ENCODE measurements around the gene KRTAP13-4. TPM values are rescaled to one million over a fixed set of nuclear protein-coding genes. Genes with fewer than 3 reads are reported as not detected.

The KRTAP13-4 gene
- total RNA-seq, 1 donor from 2014 or later: not detected

DNA sequence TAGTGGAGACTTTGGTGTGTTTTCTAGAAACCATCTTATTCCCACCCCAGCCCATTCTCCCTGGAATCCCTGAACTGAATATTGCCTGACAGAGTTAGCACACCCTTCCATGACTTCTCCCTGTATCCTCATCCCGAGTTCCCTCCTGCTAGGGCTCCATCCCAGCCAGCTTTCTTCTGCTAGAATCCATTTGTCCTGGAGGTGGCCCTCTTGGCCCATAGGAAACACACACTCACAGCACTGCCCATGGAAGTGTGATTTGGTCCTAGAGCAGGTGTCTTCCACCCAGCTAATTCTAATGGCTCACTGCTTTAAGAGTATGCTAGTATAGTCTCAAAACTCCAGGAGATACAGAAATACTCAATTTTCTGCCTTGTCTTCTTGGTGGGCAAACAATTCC lies 14.2 kb downstream of the KRTAP13-4 start:
- no peak for DNase-seq (ENCODE audit: low spot score)
- H3K9me3 Mint-ChIP-seq: no peaks in the 10 kb centered on the region
- no peaks in the 10 kb centered on the region for H3K27me3 Mint-ChIP-seq (ENCODE audit: low read depth)

DNA sequence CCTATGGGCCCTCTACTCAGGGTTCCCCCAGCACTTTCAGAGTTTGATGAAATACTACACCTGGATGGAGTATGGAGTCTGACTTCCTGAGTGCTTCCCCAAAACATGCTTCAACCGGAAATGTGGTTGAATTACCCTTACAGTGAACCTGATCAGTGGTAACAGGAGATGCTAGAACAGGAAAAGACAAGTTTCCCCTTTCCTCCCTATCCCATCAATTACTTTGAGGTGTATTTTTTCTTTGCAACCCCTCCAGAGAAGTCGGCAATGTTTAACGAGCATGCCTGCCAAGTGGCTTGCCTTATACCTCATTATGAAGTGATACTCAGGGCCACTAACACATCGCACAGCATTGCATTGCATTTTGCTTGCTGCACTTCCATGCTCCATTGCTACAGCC lies 17.0 kb downstream of the KRTAP13-4 start:
- H3K4me3 Mint-ChIP-seq (ENCODE audit: low read depth): no peak overlapping the region
- no peak overlapping the region for H3K27ac Mint-ChIP-seq
- peaks cover 2% of the 10 kb centered on the region for H3K27me3 Mint-ChIP-seq (ENCODE audit: low read depth)
- H3K36me3 Mint-ChIP-seq (ENCODE audit: low read depth): no peaks in the 10 kb centered on the region
- no peak for DNase-seq (ENCODE audit: low spot score)
- intact Hi-C loops (cut with micrococcal nuclease): no loop called here
- H3K4me1 Mint-ChIP-seq (ENCODE audit: low read depth): peaks cover 3% of the 10 kb centered on the region
- H3K9me3 Mint-ChIP-seq: no peaks in the 10 kb centered on the region

More for the DNA sequence above, 14.2 kb downstream of the KRTAP13-4 start:
- Mint-ChIP-seq H3K4me3 (ENCODE audit: low read depth) (no peak overlapping the region), H3K4me1 (ENCODE audit: low read depth) (peaks cover 3% of the 10 kb centered on the region), H3K36me3 (ENCODE audit: low read depth) (no peaks in the 10 kb centered on the region), H3K27ac (no peak overlapping the region)
- intact Hi-C loops (cut with micrococcal nuclease): no loop called here

DNA sequence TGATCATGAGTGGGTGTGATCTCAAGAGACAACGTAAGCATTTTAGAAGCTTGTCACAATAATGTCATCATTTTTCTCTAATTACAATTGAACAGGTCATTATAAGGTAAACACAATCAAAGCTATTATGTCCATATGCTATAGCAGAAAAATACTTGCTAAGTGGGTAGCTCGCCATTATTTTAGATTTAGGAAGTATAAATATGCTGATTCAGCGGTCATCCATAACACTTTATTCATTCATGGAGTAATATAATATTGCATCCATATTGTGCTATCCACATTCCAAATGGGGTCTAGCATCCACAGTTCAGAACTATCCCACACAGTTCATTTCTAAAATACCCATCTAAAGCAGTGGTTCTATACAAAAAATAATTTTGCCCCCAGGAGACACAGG lies 18.5 kb downstream of the KRTAP13-4 start:
- intact Hi-C loops (cut with micrococcal nuclease): no loop called here
- H3K27me3 Mint-ChIP-seq (ENCODE audit: low read depth): peaks cover 2% of the 10 kb centered on the region

DNA sequence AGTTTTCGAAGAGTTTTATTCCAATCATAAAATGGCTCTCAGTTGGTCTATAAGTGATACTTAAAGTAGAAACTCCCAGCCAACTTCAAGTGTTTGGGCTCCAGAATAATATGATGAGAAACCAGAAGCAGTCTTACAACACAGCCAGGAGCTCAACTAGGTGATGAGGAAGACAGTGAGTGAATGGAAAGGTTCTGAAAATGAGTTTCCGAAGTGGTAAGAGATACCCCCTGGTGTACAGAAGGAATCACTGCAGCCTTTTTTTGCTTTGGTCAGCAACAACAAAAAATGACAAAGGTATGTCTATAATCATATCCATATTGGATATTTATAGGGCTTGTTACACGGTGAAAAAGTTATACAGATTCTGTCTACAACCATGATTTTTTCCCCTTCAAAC lies 33.7 kb downstream of the KRTAP13-4 start:
- Mint-ChIP-seq H3K27me3 (ENCODE audit: low read depth) (peaks cover 2% of the 10 kb centered on the region), H3K9me3 (no peaks in the 10 kb centered on the region), H3K36me3 (ENCODE audit: low read depth) (no peaks in the 10 kb centered on the region), H3K4me1 (ENCODE audit: low read depth) (no peaks in the 10 kb centered on the region), H3K27ac (no peak overlapping the region), H3K4me3 (ENCODE audit: low read depth) (no peak overlapping the region)
- DNase-seq (ENCODE audit: low spot score): no peak
- intact Hi-C loops (cut with micrococcal nuclease): no loop called here

More for the DNA sequence above, 18.5 kb downstream of the KRTAP13-4 start:
- H3K9me3 Mint-ChIP-seq: no peaks in the 10 kb centered on the region
- H3K36me3 Mint-ChIP-seq (ENCODE audit: low read depth): no peaks in the 10 kb centered on the region
- H3K4me1 Mint-ChIP-seq (ENCODE audit: low read depth): peaks cover 3% of the 10 kb centered on the region
- H3K4me3 Mint-ChIP-seq (ENCODE audit: low read depth): no peak overlapping the region
- H3K27ac Mint-ChIP-seq: no peak overlapping the region
- DNase-seq (ENCODE audit: low spot score): no peak

DNA sequence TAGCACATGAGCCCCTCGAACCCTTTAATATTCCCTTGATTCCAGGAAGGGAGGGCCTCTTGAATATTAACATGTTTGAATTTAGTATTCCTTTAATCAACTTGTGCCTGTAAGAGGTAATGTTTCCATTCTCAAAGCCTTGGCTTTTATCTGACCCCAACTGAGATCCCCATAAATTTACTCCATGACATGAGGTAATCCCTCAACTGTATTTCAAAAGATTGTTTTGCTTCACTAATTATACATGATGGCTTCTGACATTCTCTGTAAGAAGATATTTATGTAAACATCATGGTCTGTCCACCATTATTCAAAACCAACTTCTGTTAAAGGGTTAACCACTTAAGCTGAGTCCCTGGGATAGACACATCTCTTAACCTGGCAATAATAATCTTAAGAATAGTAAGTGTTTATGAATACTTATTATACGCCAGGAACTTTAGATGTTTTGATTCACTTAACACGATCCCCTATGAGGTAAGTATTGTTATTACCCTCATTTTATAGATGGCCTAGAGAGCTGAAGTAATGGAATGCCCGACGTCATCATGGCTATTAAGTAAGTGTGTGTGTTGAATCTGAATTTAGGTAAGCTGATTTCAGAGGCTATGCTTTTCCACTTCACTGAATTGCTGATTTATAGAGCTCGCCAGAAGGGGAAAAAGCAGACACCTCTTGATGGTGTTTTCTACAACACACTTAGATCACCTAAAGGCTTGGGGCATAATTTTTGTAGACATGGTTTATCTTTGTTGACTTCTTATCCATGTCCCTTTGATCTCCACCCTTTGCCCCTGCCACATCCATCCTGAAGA lies 39.1 kb downstream of the KRTAP13-4 start:
- intact Hi-C loops (cut with micrococcal nuclease): no loop called here
- Mint-ChIP-seq H3K27me3 (ENCODE audit: low read depth) (peaks cover 2% of the 10 kb centered on the region), H3K27ac (no peak overlapping the region), H3K4me1 (ENCODE audit: low read depth) (no peaks in the 10 kb centered on the region), H3K4me3 (ENCODE audit: low read depth) (no peak overlapping the region), H3K36me3 (ENCODE audit: low read depth) (no peaks in the 10 kb centered on the region), H3K9me3 (no peaks in the 10 kb centered on the region)
- DNase-seq (ENCODE audit: low spot score): no peak

DNA sequence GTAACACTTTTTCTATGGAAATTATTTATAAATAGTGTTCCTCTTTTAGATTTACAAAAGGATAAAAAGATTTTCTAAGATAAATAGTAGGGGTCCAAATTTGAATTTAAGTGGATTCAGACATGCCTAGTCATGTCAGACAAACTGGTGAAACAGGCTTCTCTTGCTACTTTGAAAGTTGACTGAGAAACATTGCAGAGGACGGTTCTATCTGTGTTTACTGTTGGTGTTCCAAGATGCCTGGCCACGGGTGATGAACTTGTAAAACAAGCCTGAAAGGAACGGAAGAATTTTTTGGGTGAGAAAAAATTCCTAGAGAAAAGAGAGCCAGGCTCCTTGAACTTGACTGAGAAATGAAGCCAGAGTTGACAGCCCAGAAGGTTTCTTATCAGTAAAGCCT lies 48.0 kb downstream of the KRTAP13-4 start:
- H3K27ac Mint-ChIP-seq: no peak overlapping the region
- H3K27me3 Mint-ChIP-seq (ENCODE audit: low read depth): no peaks in the 10 kb centered on the region
- DNase-seq (ENCODE audit: low spot score): no peak
- H3K4me3 Mint-ChIP-seq (ENCODE audit: low read depth): no peak overlapping the region
- intact Hi-C loops (cut with micrococcal nuclease): no loop called here
- no peaks in the 10 kb centered on the region for H3K36me3 Mint-ChIP-seq (ENCODE audit: low read depth)
- H3K9me3 Mint-ChIP-seq: no peaks in the 10 kb centered on the region
- no peaks in the 10 kb centered on the region for H3K4me1 Mint-ChIP-seq (ENCODE audit: low read depth)

DNA sequence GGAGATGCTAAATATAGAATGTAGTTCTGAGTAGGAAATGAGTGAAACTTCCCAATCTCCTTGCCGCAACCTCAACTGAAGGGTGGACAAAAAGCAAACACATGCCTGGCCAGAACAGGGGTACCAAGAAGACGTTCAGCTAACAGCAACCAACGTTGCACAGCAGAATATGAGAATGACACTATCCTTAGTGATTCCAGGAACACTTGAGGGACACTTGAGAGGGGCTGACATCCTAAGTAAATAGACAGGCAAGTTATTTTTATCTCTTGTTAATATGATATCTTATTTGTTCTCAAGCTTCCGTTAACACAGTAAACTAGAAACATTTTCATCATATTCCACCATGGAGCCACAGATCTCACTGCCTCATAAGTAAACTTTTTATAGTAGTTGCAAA lies 49.2 kb downstream of the KRTAP13-4 start:
- Mint-ChIP-seq H3K36me3 (ENCODE audit: low read depth) (no peaks in the 10 kb centered on the region), H3K4me1 (ENCODE audit: low read depth) (no peaks in the 10 kb centered on the region), H3K4me3 (ENCODE audit: low read depth) (no peak overlapping the region), H3K27ac (no peak overlapping the region), H3K27me3 (ENCODE audit: low read depth) (no peaks in the 10 kb centered on the region), H3K9me3 (no peaks in the 10 kb centered on the region)
- intact Hi-C loops (cut with micrococcal nuclease): no loop called here
- DNase-seq (ENCODE audit: low spot score): no peak

DNA sequence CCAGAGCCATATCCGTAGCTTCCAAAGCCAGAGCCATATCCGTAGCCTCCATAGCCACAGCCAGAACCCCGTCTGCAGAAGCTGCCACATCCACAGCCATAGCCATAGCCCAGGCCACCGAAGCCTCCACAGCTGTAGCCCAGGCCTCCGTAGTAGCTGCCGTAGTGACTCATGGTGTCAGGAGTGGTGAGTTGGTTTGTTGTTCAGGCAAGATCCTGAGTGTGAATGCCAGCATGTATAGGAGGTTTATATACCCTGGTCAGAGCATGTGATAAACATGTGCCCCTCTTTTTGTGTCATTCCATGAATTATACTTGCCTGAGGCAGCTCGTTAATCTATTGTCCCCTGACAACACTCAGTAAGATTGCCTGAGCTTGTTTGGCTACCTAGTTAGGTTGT lies 50.1 kb downstream of the KRTAP13-4 start, which contains the start of gene KRTAP19-1:
Gene KRTAP19-1, minus strand, starts transcription at position 223 of the 400 bp plus-strand sequence. Its CDS starts 50 bp downstream, at position 173.
- H3K4me3 Mint-ChIP-seq (ENCODE audit: low read depth): no peak within 1 kb of the TSS
- H3K9me3 Mint-ChIP-seq: peaks cover 3% of the 10 kb centered on the region
- no peaks in the 10 kb centered on the region for H3K4me1 Mint-ChIP-seq (ENCODE audit: low read depth)
- intact Hi-C loops (cut with micrococcal nuclease): no loop called here
- no peaks in the 10 kb centered on the region for H3K36me3 Mint-ChIP-seq (ENCODE audit: low read depth)
- no peak within 1 kb of the TSS for H3K27ac Mint-ChIP-seq
- H3K27me3 Mint-ChIP-seq (ENCODE audit: low read depth): no peaks in the 10 kb centered on the region
- DNase-seq (ENCODE audit: low spot score): no peak

Other genes with a start within 250 kb of the KRTAP13-4 start
- not detected in 2 replicates for gene CLDN8, start 214.1 kb upstream of the KRTAP13-4 start, total RNA-seq
- not detected in 2 replicates for gene KRTAP24-1, start 147.3 kb upstream of the KRTAP13-4 start, total RNA-seq
- not detected in 2 replicates for gene KRTAP25-1, start 140.7 kb upstream of the KRTAP13-4 start, total RNA-seq
- gene KRTAP26-1, start 109.9 kb upstream of the KRTAP13-4 start, total RNA-seq: not detected in 2 replicates
- not detected in 2 replicates for gene KRTAP27-1, start 92.5 kb upstream of the KRTAP13-4 start, total RNA-seq
- gene KRTAP23-1, start 81.6 kb upstream of the KRTAP13-4 start, total RNA-seq: not detected in 2 replicates
- not detected in 2 replicates for gene KRTAP13-2, start 57.9 kb upstream of the KRTAP13-4 start, total RNA-seq
- gene KRTAP13-1, start 34.2 kb upstream of the KRTAP13-4 start, total RNA-seq: not detected in 2 replicates
- gene KRTAP13-3, start 4.3 kb upstream of the KRTAP13-4 start, total RNA-seq: not detected in 2 replicates
- gene KRTAP15-1, start 10.1 kb downstream of the KRTAP13-4 start, total RNA-seq: not detected in 2 replicates
- gene KRTAP19-1, start 50.1 kb downstream of the KRTAP13-4 start, total RNA-seq: not detected in 2 replicates
- not detected in 2 replicates for gene KRTAP19-2, start 57.2 kb downstream of the KRTAP13-4 start, total RNA-seq
- not detected in 2 replicates for gene KRTAP19-3, start 61.8 kb downstream of the KRTAP13-4 start, total RNA-seq
- not detected in 2 replicates for gene KRTAP19-4, start 66.9 kb downstream of the KRTAP13-4 start, total RNA-seq
- not detected in 2 replicates for gene KRTAP19-5, start 71.9 kb downstream of the KRTAP13-4 start, total RNA-seq
- gene KRTAP19-6, start 111.6 kb downstream of the KRTAP13-4 start, total RNA-seq: not detected in 2 replicates
- not detected in 2 replicates for gene KRTAP19-7, start 131.1 kb downstream of the KRTAP13-4 start, total RNA-seq
- not detected in 2 replicates for gene KRTAP22-2, start 160.2 kb downstream of the KRTAP13-4 start, total RNA-seq
- gene KRTAP6-3, start 162.2 kb downstream of the KRTAP13-4 start, total RNA-seq: not detected in 2 replicates
- not detected in 2 replicates for gene KRTAP6-2, start 168.7 kb downstream of the KRTAP13-4 start, total RNA-seq
- not detected in 2 replicates for gene KRTAP22-1, start 170.9 kb downstream of the KRTAP13-4 start, total RNA-seq
- gene KRTAP6-1, start 183.7 kb downstream of the KRTAP13-4 start, total RNA-seq: not detected in 2 replicates
- not detected in 2 replicates for gene KRTAP20-1, start 186.2 kb downstream of the KRTAP13-4 start, total RNA-seq
- gene KRTAP20-4, start 190.4 kb downstream of the KRTAP13-4 start, total RNA-seq: not detected in 2 replicates
- gene KRTAP20-2, start 205.0 kb downstream of the KRTAP13-4 start, total RNA-seq: not detected in 2 replicates
- not detected in 2 replicates for gene KRTAP20-3, start 212.6 kb downstream of the KRTAP13-4 start, total RNA-seq

Measured in activated T-helper 2 cell treated with anti-CD3 and anti-CD28 coated beads, Interferon-gamma antibody, Interleukin-2, Interleukin-4, amounts not matched to agents 10 μg/mL and 5 μg/mL and 100 μg/mL, durations not matched to agents 14 hours and 24 hours and 36 hours (primary cell).